Sigmoid colon (tissue), 4 donors: ENCODE results near the gene HLA-DQA2.

Experiments used
- POLR2AphosphoS5 ChIP-seq, 4 donors: sonication (generic); formaldehyde crosslinking; IDR thresholded peaks; one replicate each; pipeline ENCODE4 v1.6.1; 2017; ENCODE audit warnings: antibody characterized with exemption in 4 of 4
- TF ChIP-seq, protein P1 (sequence below), 4 experiments: fragments of 450-650 bp in 3 of 4; fragments of 200-600 bp in 1 of 4; IDR thresholded peaks; one replicate each; pipeline ENCODE4 v1.5.1; 2016 to 2019; ENCODE audit warnings: antibody characterized with exemption in 4 of 4, mild to moderate bottlenecking in 3 of 4, moderate library complexity in 2 of 4

DNA sequence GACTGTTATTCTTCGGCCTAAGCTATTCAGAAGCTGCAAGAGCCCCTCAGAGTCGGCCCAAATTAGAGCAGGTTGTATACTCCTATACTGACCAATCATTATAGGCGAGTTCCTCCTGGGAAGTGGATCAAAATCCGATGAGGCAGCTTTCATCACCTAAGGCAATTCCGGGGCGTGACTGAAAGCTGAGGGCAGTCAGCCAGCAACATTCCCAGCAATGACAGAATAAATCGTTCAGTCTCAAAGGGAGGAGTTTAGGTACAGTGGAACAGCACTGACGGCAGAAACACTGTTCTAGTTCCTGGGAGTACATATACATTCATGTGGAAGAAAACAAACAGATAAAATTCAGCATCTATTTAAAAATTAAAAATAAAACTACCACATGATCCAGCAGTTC lies 11.4 kb downstream of the HLA-DQA2 start:
- no peak for TF ChIP-seq POLR2AphosphoS5 (IDR thresholded peaks at IDR 0.05)
- TF ChIP-seq, protein P1, sequence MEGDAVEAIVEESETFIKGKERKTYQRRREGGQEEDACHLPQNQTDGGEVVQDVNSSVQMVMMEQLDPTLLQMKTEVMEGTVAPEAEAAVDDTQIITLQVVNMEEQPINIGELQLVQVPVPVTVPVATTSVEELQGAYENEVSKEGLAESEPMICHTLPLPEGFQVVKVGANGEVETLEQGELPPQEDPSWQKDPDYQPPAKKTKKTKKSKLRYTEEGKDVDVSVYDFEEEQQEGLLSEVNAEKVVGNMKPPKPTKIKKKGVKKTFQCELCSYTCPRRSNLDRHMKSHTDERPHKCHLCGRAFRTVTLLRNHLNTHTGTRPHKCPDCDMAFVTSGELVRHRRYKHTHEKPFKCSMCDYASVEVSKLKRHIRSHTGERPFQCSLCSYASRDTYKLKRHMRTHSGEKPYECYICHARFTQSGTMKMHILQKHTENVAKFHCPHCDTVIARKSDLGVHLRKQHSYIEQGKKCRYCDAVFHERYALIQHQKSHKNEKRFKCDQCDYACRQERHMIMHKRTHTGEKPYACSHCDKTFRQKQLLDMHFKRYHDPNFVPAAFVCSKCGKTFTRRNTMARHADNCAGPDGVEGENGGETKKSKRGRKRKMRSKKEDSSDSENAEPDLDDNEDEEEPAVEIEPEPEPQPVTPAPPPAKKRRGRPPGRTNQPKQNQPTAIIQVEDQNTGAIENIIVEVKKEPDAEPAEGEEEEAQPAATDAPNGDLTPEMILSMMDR (IDR thresholded peaks at IDR 0.05): no peak
